NT2/D1 (cell line): ENCODE measurements around the gene ZC3H13.

Source experiments
- DNase-seq: peaks from one replicate; pipeline ENCODE4 v3.0.0-alpha.2; 2011; ENCODE audit warnings: low read depth, low spot score
- H3K27me3 ChIP-seq: 2 replicates; pipeline ENCODE4 v1.6.0; 2011; ENCODE audit warnings: mild to moderate bottlenecking; ENCODE audit not compliant: insufficient read length, insufficient read depth
- H3K36me3 ChIP-seq: 2 replicates; pipeline ENCODE4 v1.6.1; 2011; ENCODE audit warnings: mild to moderate bottlenecking, low read length, mixed read lengths; ENCODE audit not compliant: insufficient read depth, insufficient read length
- H3K4me1 ChIP-seq: 2 replicates; pipeline ENCODE4 v1.5.1; 2011; ENCODE audit not compliant: insufficient read depth, insufficient read length
- H3K4me3 ChIP-seq: 2 replicates; pipeline ENCODE4 v1.5.1; 2011; ENCODE audit warnings: low read depth; ENCODE audit not compliant: insufficient read length
- H3K9ac ChIP-seq: 2 replicates; pipeline ENCODE4 v1.6.0; 2011; ENCODE audit warnings: low read depth; ENCODE audit not compliant: insufficient read length
- H3K9me3 ChIP-seq: 2 replicates; pipeline ENCODE4 v1.5.1; 2011; ENCODE audit warnings: mild to moderate bottlenecking, low read length; ENCODE audit not compliant: insufficient read depth
- SUZ12 ChIP-seq: IDR thresholded peaks from 2 replicates; pipeline ENCODE4 v1.6.1; 2011; ENCODE audit not compliant: insufficient read length, insufficient read depth; ENCODE audit errors: extremely low read depth
- YY1 ChIP-seq: IDR thresholded peaks from 2 replicates; pipeline ENCODE4 v1.6.1; 2011; ENCODE audit not compliant: insufficient read length, insufficient read depth
- ZNF274 ChIP-seq: IDR thresholded peaks from 2 replicates; pipeline ENCODE4 v1.6.1; 2011; ENCODE audit warnings: mild to moderate bottlenecking, low read depth, low read length

ZC3H13 gene

DNA sequence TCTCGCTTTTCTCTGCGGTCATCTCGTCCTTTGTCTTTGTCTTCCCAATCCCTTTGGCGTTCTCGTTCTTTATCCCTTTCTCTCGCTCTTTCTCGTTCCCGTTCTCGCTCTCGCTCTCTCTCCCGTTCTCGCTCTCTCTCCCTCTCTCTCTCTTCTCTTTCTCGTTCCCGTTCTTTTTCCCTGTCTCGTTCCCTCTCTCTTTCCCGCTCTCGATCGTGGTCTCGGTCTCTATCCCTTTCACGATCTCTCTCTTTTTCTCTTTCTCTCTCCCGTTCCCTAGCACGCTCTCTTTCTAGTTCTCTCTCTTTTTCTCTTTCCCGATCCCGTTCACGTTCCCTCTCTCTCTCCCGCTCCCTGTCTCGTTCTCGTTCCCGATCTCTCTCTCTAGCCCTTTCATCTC lies 77.2 kb downstream of the ZC3H13 start:
- Histone ChIP-seq H3K9ac (no peak overlapping the region), H3K4me1 (no peaks in the 10 kb centered on the region), H3K9me3 (no peaks in the 10 kb centered on the region), H3K4me3 (no peak overlapping the region), H3K36me3 (peaks cover 64% of the 10 kb centered on the region), H3K27me3 (no peaks in the 10 kb centered on the region)
- no peak for DNase-seq
- no peak for TF ChIP-seq YY1
- no peak for TF ChIP-seq SUZ12
- TF ChIP-seq ZNF274, result no peak

DNA sequence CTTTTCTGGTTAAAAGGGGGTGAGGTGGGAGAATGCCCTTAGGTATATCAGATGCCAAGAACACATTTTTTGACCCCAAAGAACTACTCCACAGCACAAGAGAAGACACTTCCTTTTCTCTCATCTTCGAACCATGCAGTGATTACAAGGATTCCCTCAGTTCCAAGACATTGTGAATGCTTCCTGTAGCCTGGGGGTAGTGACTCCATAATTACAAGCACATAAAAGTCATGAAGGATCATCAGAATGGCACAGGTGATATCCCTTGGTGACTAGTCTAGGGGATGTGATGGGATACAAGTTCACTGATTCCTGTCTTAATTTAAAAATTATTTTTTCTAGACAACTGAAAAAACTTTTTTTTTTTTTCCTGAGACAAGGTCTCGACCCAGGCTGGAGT lies 78.0 kb downstream of the ZC3H13 start:
- no peaks in the 10 kb centered on the region for H3K4me1 ChIP-seq
- H3K27me3 ChIP-seq, result no peaks in the 10 kb centered on the region
- no peak for TF ChIP-seq ZNF274
- TF ChIP-seq YY1, result no peak
- no peak for TF ChIP-seq SUZ12
- no peaks in the 10 kb centered on the region for H3K9me3 ChIP-seq
- no peak overlapping the region for H3K9ac ChIP-seq
- DNase-seq, result no peak
- H3K4me3 ChIP-seq, result no peak overlapping the region
- peaks cover 65% of the 10 kb centered on the region for H3K36me3 ChIP-seq

DNA sequence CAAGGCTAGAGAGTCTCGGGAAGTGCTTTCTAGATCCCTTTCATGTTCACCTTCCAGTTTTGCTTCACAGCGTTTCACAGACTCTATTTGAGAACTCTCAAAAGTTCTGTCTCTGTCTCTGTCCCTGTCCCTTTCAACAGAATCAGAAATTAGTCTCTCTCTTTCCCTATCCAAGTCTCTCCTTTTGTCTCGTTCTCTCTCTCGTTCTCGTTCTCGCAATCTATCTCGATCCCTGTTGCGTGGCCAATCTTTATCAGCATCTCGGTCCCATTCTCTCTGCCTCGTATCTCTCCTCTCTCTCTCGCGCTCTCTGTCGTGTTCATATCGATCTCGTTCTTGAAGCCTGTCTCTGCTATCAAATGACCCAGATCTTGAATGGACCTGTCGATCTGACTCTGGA lies 85.0 kb downstream of the ZC3H13 start:
- H3K36me3 ChIP-seq, result peaks cover 63% of the 10 kb centered on the region
- DNase-seq, result no peak
- H3K9ac ChIP-seq, result no peak overlapping the region
- no peak overlapping the region for H3K4me3 ChIP-seq
- no peaks in the 10 kb centered on the region for H3K27me3 ChIP-seq
- no peaks in the 10 kb centered on the region for H3K4me1 ChIP-seq
- no peaks in the 10 kb centered on the region for H3K9me3 ChIP-seq
- TF ChIP-seq ZNF274 (no peak), SUZ12 (no peak)

DNA sequence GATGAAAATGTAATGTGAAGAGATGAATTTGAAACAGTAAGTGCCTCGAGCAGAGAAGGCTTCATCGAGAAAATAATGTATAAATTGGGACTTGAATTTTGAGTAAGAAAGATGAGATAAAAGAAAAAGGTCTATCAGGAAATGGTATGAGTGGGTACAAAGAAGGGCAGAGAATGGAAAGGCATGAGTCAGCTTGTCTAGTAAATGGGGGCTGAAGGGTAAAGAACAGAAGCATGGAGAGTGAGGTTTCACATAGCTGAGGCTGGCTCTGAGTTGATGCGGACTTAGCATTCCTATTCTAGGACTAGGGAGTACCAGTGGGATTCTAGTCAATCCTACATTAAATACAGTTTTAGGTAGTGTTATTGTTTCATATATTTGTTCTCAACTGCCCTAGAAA lies 85.8 kb downstream of the ZC3H13 start:
- Histone ChIP-seq H3K4me3 (no peak overlapping the region), H3K36me3 (peaks cover 58% of the 10 kb centered on the region), H3K4me1 (no peaks in the 10 kb centered on the region), H3K9ac (no peak overlapping the region), H3K9me3 (no peaks in the 10 kb centered on the region), H3K27me3 (no peaks in the 10 kb centered on the region)
- TF ChIP-seq ZNF274 (no peak), YY1 (no peak), SUZ12 (no peak)
- DNase-seq, result no peak

DNA sequence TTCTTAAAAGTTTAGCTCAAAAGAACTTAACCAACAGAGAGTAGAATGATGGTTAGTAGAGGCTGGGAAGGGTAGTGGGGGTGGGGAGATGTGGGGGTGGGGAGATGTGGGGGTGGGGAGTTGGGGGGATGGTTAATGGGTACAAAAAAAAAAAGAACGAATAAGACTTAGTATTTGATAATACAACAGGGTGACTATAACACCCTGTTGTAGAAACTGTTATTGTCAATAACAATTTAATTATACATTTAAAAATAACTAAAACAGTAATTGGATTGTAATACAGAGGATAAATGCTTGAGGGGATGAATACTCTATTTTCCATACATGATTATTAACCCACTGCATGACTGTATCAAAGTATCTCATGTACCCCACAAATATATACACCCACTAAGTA lies 91.1 kb downstream of the ZC3H13 start:
- DNase-seq, result no peak
- no peaks in the 10 kb centered on the region for H3K4me1 ChIP-seq
- H3K9ac ChIP-seq, result no peak overlapping the region
- TF ChIP-seq YY1 (no peak), SUZ12 (no peak), ZNF274 (no peak)
- H3K4me3 ChIP-seq, result no peak overlapping the region
- no peaks in the 10 kb centered on the region for H3K9me3 ChIP-seq
- H3K36me3 ChIP-seq, result peaks cover 52% of the 10 kb centered on the region
- H3K27me3 ChIP-seq, result no peaks in the 10 kb centered on the region

DNA sequence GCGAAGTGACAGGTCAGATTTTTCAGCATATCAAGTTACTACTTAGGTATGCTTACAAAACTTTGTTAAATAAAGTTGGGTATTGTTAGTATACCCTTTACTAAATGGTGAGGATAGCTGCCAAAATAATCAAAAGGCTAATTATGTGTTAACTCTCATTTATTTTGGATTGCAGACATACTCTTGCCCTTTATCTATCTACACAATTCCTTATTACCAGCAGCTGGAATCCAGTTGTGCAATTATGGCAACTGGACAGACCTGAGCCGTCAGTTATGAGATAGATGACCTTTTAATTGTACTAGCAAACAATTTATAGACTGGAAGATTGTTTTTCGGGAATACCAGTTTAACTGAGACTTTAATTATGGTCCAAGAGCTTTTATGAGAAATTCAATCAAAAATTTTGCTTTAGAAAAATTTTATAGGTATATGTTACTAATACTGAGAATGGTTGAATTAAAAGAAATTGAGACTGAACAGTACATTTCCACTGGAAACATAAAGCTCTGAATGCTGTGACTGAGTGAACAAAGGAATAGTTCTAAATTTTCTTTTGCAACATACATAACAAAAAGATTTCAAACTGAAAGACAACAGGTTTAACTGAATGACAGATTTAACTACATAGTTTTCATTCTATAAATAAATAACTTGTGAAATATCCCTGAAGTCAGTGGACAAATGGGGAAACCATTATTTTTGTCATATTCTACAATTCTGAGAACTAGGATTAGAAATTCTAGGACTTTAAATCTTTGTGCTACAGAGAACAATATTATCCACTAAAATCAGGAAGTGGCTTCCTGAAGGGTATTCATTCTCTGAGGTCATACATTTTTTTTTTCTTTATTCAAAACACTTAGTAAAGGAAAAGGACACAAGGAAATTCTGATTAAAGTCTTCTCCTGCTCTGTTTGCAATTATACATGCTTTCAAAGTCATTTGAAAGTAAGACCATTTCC lies 97.4 kb downstream of the ZC3H13 start:
- Histone ChIP-seq H3K27me3 (no peaks in the 10 kb centered on the region), H3K4me3 (no peak overlapping the region), H3K36me3 (peaks cover 33% of the 10 kb centered on the region), H3K9ac (no peak overlapping the region), H3K9me3 (no peaks in the 10 kb centered on the region), H3K4me1 (no peaks in the 10 kb centered on the region)
- TF ChIP-seq SUZ12 (no peak), YY1 (no peak), ZNF274 (no peak)
- no peak for DNase-seq

DNA sequence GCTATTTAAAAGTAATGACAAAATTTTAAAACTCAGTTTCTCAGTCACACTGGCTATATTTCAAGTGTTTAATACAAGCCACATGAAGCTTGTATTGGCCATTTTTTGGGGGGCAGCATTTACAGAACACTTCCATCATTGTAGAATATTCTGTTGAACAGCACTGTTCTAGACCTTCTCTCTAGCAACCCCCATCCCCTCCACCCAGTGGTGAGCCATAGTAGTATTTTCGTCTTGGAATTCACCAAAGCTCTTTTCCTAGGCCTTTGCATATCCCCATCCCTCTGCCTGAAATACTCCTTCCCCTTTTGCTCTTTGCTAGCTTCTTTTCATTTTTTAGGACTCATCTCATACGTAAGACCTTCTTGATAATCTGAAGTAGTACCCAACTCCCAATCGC lies 99.5 kb downstream of the ZC3H13 start:
- H3K9me3 ChIP-seq, result no peaks in the 10 kb centered on the region
- H3K36me3 ChIP-seq, result peaks cover 21% of the 10 kb centered on the region
- DNase-seq, result no peak
- H3K4me3 ChIP-seq, result no peak overlapping the region
- no peaks in the 10 kb centered on the region for H3K27me3 ChIP-seq
- H3K9ac ChIP-seq, result no peak overlapping the region
- TF ChIP-seq SUZ12 (no peak), ZNF274 (no peak), YY1 (no peak)
- H3K4me1 ChIP-seq, result no peaks in the 10 kb centered on the region
